Stimulated activated CD4-positive, alpha-beta T cell treated with anti-CD3 and anti-CD28 coated beads, TNF-alpha, amount 100 ng/mL, for 48 hours (primary cell): Measurements from ENCODE around the gene GGT6.
"Not testable (repeated sequence)": the region's sequence is repeated elsewhere in the genome, so short reads cannot be mapped to it uniquely, and the experiment has no call there.

Source experiments
- DNase-seq, 3 donors: peaks; one replicate each; pipeline ENCODE4 v3.0.0-alpha.2; 2020; ENCODE audit warnings: low read depth in 3 of 3

GGT6 gene

DNA sequence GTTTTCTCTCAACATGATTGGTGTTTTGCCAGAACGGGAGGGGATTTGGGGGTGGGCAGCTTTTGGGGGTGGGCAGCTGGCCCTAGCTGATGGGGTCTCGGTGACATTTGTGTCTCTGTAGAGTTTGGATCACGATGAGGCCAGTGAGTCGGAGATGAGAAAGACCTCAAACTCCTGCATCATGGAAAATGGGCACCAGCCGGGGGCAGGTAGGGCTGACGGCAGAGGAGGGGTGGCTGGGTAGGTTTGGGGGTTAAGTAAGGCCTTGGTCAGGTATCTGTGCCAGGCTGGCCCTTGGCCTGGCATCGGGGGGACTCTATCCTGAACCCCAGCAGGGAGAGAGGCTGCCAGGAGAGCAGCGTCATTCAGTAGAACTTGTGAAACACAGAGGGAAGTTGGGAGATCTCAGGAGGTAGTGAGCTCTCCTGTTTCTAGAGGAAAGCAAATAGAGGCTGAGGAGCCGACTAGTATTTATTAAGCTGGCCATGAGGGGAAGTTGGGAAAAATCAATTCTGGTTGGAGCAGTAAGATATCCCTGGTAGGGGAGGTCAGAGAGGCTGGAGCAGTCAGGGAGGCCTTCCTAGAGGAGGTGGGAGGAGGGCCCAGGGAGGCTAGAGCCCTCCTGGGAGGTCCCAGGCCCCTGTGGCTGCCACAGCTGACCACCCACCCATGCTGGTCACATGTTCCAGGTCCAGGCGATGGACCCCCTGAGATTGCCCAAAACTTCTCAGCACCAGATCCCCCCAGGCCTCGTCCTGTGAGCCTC, 32.0 kb upstream of the GGT6 start:
- no peak for DNase-seq

DNA sequence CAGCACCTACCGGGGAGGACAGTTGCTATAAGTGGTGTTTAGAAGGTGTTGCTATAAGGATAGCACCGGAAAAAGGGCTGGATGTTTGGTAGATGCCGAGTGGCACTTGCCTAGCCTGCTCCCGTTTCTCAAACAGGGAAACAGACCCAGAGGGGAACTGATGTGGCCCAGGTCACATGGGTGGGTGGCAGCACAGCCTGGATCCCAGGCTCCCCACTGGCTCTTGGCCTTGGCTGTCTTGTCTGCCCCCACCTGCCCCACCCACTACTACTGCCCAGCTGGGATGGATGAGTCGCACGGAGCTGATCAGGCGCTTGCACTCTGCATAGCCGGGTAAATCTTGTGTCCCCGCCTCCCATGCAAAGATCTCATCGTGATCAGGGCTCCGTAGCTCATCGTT, 31.2 kb upstream of the GGT6 start:
- no peak for DNase-seq

GRCh38 chr17:4590981-4591453, 30.6 kb upstream of the GGT6 start:
- DNase-seq = no peak

DNA sequence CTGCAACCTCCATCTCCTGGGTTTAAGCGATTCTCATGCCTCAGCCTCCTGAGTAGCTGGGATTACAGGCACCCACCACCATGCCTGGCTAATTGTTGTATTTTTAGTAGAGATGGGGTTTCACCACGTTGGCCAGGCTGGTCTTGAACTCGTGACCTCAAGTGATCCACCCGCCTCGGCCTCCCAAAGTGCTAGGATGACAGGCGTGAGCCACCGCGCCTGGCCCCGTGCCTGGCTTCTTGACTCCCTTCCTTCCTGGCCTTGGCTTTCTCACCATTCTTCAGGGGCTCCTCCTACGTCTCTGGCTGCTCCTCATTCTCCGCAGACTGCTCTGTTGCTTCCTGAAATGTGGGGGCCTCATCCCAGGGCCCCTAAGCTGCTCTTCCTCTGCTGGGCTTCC, 29.7 kb upstream of the GGT6 start:
- not testable (repeated sequence) for DNase-seq

- DNase-seq = no peak
Measured at GRCh38 chr17:4588898-4589625, 28.7 kb upstream of the GGT6 start.

- no peak for DNase-seq
Measured at GRCh38 chr17:4588391-4588790, 28.0 kb upstream of the GGT6 start.

DNA sequence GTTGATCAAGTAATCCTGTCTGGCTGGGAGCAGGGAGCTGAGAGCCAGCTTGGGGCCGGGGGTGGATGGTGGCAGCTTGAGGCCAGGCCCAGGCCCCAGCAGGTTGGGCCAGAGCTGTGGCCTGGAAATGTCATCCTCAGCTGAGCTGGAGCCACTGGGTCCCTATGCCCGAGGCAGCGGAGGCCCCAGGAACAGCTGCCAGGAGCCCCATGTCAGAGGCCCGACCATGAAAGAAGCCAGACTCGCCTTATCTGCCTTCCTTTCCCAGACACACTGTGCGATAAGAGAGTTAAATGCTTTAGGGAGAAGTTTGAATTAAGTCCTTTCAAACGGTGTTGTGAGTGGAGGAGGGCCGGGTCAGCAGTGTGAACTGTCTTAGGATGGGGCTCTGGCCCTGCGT, 27.4 kb upstream of the GGT6 start:
- DNase-seq = no peak

GRCh38 chr17:4587195-4587594, 26.8 kb upstream of the GGT6 start:
- DNase-seq = no peak

DNA sequence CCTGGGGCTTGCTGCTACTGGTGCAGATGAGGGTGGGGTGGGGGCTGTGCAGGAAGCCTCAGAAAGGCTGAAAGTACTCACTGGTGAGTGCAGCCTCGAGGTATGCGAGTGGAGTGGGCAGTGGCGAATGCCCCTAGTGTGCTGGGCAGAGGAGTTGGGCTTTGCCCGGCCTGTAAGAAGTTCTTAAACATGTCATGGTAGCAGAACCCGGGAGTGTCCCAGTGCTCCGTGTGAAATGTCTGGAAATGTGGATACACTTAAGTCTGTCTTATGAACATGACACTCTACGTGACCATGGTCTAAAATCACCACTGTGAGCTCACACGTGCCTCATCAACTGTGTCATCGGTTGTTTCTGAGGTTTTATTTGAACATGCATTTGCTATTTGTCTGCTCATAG, 25.7 kb upstream of the GGT6 start:
- DNase-seq = no peak

DNA sequence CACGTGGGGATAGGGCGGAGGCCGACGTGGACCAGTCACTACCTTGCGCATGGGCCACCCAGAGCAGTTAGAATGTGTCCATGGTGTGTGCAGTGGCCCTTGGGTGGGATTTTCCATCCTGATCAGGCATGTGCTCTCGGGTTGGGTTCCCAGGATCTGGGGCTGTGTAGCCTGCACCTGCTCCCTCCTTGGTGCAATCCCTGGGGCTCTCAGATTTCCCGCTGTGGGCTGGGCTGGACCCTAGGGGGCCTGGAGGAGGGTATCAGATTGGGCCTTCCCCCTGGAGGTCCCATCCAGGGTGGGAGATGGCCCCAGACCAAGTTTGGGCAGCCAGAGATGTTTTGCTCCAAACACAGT, 25.2 kb upstream of the GGT6 start:
- DNase-seq = no peak

DNA sequence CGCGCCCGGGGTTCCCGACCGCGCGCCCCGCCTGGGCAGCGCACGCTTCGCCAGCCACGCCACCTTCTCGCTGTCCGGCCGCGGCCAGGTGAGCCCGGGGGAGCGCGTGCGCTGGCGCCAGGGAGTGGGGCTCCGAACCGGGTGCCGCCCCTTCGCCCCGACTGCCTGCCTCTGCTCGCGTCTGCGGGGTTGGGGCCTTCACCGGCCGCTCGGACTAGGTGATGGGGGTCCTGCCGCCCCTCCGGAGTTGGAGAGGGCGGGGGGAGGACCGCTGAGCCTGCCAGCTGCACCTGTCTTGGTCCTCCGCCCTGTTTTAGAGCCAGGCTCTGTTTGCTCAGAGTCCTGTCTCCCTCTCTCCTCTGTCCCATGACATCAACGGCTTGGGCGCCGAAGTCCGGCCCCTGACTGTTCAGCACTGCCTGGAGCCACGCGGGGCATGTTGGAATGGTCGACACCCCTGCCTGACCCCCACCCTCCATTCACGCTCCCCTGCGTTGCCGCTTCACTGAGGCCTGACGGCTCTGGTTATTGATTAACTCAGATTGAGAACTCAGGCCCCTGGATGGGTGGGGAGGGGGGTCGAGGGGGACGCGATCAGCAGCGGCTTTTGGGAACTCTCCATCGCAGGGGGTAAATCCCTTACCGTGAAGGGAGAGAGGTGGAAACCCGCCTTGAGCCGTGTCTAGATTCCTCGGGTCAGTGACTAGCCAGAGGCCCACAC, 24.7 kb upstream of the GGT6 start:
- no peak for DNase-seq

GRCh38 chr17:4584101-4584916, 23.9 kb upstream of the GGT6 start, which contains the start of gene SMTNL2:
Gene SMTNL2, plus strand, starts transcription at chr17:4584529. Its CDS starts 77 bp downstream, at chr17:4584606.
- no peak for DNase-seq

GRCh38 chr17:4583782-4584100, 23.4 kb upstream of the GGT6 start:
- no peak for DNase-seq

DNA sequence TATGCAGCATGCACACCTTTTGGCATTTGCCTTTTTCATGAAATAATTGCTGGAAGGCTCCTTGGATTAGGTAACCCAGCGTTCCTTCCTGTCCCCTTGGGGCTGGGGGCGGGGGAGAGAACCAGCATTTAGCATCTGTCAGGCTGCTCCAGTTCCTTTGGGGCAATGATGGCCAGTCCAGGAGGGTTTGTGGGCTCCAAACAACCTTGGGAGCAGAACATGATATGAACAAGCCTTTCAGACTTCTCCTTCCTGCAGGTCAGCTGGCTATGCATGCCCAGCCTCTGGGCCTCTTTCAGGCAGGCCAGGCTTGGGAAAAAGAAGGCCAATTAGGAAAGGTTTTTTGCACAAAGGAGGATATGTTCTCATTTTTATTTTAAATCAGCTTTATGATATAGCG, 22.8 kb upstream of the GGT6 start:
- DNase-seq = no peak

DNA sequence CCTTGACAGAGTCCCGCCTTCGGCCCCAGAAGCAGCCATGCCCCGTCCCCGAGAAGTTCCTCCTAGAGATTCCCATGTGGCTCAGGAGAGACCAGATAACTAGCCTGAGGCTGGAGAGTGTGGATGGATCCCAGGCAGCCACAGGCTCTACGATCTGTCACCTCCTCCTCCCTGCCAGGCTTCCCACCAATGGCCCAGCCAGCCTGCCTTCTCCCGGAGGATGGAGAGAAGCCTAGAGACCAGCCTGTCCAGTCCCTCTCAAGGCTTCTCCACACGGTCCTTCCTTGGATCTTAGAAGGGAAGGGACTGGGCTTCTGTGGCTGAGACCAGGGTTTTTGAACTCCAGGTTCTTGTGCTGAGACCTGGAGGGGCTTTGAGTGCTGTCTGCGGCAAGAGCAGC, 22.3 kb upstream of the GGT6 start:
- DNase-seq = no peak

DNA sequence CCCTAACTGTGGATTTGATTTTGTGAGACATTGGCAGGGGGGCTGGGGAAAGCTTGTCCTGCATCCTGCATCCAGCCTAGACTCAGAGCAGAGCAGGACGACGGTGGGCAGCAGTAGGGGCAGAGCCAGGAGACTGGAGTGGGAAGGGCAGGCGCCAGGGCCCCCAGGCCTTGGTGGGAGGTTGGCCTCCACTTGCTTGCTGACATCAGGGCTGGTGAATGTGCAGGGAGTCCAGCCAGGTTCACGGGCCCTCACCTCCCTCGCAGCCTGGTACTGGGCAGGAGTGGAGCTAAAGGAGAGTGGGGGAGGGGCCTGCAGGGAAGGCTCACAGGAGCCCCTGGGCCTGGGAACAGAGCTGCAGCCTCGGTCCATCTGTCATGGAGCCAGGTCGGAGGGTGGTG, 21.7 kb upstream of the GGT6 start:
- no peak for DNase-seq

- no peak for DNase-seq
Measured at GRCh38 chr17:4580291-4580690, 19.9 kb upstream of the GGT6 start.

DNA sequence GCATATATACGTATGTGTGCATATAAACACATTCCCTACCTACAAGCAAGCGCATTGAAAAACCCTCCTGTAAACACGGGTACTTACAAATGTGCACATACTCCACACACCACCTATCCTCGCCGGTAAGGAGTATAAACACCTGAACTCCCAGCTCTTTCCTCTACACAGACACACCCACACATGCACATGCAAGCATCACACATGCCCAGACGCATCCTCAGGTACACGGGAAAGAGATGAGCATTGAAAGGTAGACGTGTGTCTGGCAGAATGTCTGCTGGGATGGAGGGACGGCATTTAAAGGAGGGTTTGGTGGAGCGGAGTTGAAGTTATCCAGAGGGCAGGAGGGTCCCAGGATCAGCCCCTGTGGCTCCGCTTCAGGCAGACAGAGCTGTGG, 19.3 kb upstream of the GGT6 start:
- DNase-seq = no peak

GRCh38 chr17:4578349-4578748, 18.0 kb upstream of the GGT6 start:
- DNase-seq = not testable (repeated sequence)

- no peak for DNase-seq
Measured at GRCh38 chr17:4577386-4577993, 17.1 kb upstream of the GGT6 start.

DNA sequence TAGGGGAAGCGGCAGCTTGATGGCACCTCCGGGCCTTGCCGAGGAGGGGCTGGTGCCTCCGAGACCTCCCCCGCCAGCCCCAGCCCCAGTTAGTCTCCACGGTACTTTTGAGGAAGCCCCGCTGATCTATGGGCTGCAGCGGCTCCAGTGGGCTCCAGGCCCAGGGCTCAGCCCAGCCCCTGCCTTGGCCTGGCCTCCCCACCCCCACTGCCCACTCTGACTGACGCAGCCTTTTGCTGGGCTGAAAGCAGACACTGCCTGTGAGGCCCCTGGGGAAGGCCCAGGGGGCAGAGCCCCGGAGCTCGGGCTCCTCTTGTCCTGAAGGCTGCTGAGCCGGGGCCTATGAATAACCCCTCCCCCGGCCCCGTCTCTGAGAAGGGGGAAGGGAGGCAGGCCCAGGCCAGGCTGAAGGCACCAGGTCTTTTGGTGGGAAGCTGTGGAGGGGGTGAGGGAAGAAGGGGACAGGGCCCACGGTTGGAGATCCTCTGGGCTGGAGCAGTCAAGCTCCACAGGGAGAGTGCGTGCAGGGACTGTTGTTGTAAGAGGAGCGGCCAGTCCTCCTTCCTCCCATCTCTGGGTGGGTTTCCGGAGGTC, 16.4 kb upstream of the GGT6 start:
- no peak for DNase-seq
